GM23248 (cell line): ENCODE results near the gene RPE. TPM values are rescaled to one million over a fixed set of nuclear protein-coding genes. Genes with fewer than 3 reads are reported as not detected.

Experiments
- DNase-seq: peaks from one replicate; pipeline ENCODE4 v3.0.0-alpha.2; 2015
- H2AFZ ChIP-seq: fragments of 200-600 bp; sonication (generic); 2 replicates; pipeline ENCODE4 v1.6.1; 2016; ENCODE audit warnings: antibody characterized with exemption
- H3F3A ChIP-seq: fragments of 200-600 bp; sonication (generic); 2 replicates; pipeline ENCODE4 v1.6.1; 2016; ENCODE audit warnings: mild to moderate bottlenecking, antibody characterized with exemption, mixed run types; ENCODE audit not compliant: insufficient read depth
- H3K27ac ChIP-seq: fragments of 200-600 bp; sonication (generic); 2 replicates; pipeline ENCODE4 v1.5.1; 2016; ENCODE audit warnings: mild to moderate bottlenecking
- H3K27me3 ChIP-seq: fragments of 200-600 bp; sonication (generic); replicated peaks from 2 replicates; pipeline ENCODE4 v1.6.1; 2016; ENCODE audit warnings: mild to moderate bottlenecking; ENCODE audit not compliant: insufficient read depth
- H3K36me3 ChIP-seq: fragments of 200-600 bp; sonication (generic); 2 replicates; pipeline ENCODE4 v1.6.1; 2016; ENCODE audit warnings: low read depth, mild to moderate bottlenecking
- H3K4me1 ChIP-seq: fragments of 200-600 bp; sonication (generic); 2 replicates; pipeline ENCODE4 v1.6.1; 2016; ENCODE audit warnings: mild to moderate bottlenecking; ENCODE audit not compliant: insufficient read depth
- H3K4me2 ChIP-seq: fragments of 200-600 bp; sonication (generic); one replicate; pipeline ENCODE4 v1.6.1; 2016; ENCODE audit warnings: mild to moderate bottlenecking; ENCODE audit not compliant: unreplicated experiment
- H3K4me3 ChIP-seq: fragments of 200-600 bp; sonication (generic); 2 replicates; pipeline ENCODE4 v1.5.1; 2016; ENCODE audit warnings: mild to moderate bottlenecking
- H3K79me2 ChIP-seq: fragments of 200-600 bp; sonication (generic); 2 replicates; pipeline ENCODE4 v1.6.1; 2016; ENCODE audit warnings: mild to moderate bottlenecking; ENCODE audit not compliant: insufficient read depth
- H3K9ac ChIP-seq: fragments of 200-600 bp; sonication (generic); 2 replicates; pipeline ENCODE4 v1.6.1; 2016; ENCODE audit warnings: mild to moderate bottlenecking
- H3K9me2 ChIP-seq: fragments of 200-600 bp; sonication (generic); 2 replicates; pipeline ENCODE4 v1.6.1; 2016; ENCODE audit warnings: mixed run types, mild to moderate bottlenecking, moderate library complexity; ENCODE audit not compliant: insufficient read depth
- H3K9me3 ChIP-seq: fragments of 200-600 bp; sonication (generic); one replicate; pipeline ENCODE4 v1.6.1; 2017; ENCODE audit warnings: low read depth
- H4K20me1 ChIP-seq: fragments of 200-600 bp; sonication (generic); 2 replicates; pipeline ENCODE4 v1.6.0; 2016; ENCODE audit not compliant: insufficient read depth
- EZH2 ChIP-seq: fragments of 200-600 bp; sonication (generic); IDR thresholded peaks from 2 replicates; pipeline ENCODE4 v1.6.1; 2018; ENCODE audit warnings: antibody characterized with exemption, mild to moderate bottlenecking; ENCODE audit not compliant: insufficient read depth, poor library complexity, severe bottlenecking
- EZH2phosphoT487 ChIP-seq: fragments of 200-600 bp; sonication (generic); IDR thresholded peaks from 2 replicates; pipeline ENCODE4 v1.6.1; 2018; ENCODE audit warnings: antibody characterized with exemption, moderate library complexity, mild to moderate bottlenecking, low read depth; ENCODE audit not compliant: insufficient read depth
- WGBS, 2 experiments: methylation state at CpG; one replicate each; pipeline ENCODE4 v1.1.6; 2015 to 2017; ENCODE audit warnings: low lambda C conversion rate in 2 of 2, low coverage in 1 of 2; ENCODE audit errors: missing lambda C conversion rate in 2 of 2; 5-methylcytosine and 5-hydroxymethylcytosine counted together
- in situ Hi-C: fragments of 300-500 bp; cut with MboI; formaldehyde crosslinking; loops from 2 replicates; pipeline ENCODE4 v1.15.0; 2020
- polyA plus RNA-seq: library from polyadenylated mRNA; unstranded; fragments of >200 nt; fragmentation: Nextera tagmentation; extraction: Ambion mirVana; gene quantifications from 2 replicates; pipeline ENCODE4 v1.2.1, GENCODE V29; 2016
- total RNA-seq: library from RNA; depleted of rRNA; stranded (reverse); fragments of >200 nt; shearing (Covaris generic); gene quantifications from 2 replicates; pipeline ENCODE4 v1.2.3, GENCODE V29; 2014

RPE gene
- total and polyA plus RNA-seq, 2 experiments from 2014 or later: 51.4 to 100.0 TPM

DNA sequence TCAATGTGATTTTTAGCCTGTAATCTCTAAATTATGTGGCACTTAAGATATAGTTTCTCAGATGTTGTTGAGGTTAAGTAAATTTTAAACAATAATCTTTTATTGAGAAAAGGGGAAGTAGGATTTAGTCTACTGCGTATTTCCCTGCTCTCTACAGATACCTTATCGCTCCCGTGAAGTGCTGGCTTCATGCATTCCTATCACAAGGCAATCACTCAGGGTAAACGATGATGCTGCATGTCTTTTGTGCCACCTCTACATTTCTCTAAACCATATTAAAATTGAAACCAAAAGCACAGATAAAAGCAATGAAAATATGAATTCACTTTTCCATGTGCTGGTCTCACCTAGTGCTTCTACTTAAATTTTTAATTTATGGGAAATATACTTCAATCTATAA, 14.4 kb upstream of the RPE start:
- no peak for DNase-seq
- 52 to 53% methylated on average over 4 of the region's 4 CpGs for WGBS, 2 experiments
- in situ Hi-C loops: no loop called here

DNA sequence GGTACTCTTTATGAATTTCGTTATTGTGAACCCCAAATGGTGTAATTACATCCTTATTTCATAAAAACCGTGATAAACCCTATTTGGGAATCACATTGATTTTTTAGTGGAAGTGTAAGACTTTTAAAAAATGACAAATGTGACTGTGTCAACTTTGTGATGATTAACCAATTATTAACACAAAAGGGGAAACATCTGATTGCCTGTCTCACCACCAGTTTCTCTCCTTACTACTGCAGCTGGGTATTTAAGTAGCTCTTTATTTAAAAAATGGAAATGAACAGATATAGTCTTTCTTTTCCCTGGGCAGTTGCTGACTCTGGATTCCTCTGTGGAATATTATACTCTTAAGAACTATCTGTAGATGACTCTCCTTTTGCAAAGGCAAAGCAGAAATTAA, 11.6 kb upstream of the RPE start:
- no peak overlapping the region for H3K4me3 ChIP-seq
- H3K9ac ChIP-seq: no peak overlapping the region
- no peaks in the 10 kb centered on the region for H3K36me3 ChIP-seq
- TF ChIP-seq EZH2phosphoT487 (no peak), EZH2 (no peak)
- H3K79me2 ChIP-seq: no peaks in the 10 kb centered on the region
- WGBS, 2 experiments: 46 to 51% methylated on average over 2 of the region's 2 CpGs
- H3K4me1 ChIP-seq: no peaks in the 10 kb centered on the region
- in situ Hi-C loops: no loop called here
- H3F3A ChIP-seq: no peaks in the 10 kb centered on the region
- no peaks in the 10 kb centered on the region for H3K9me3 ChIP-seq
- no peaks in the 10 kb centered on the region for H3K9me2 ChIP-seq
- no peak overlapping the region for H3K27ac ChIP-seq
- no peak for DNase-seq
- no peaks in the 10 kb centered on the region for H4K20me1 ChIP-seq
- H2AFZ ChIP-seq: no peak overlapping the region
- no peak overlapping the region for H3K4me2 ChIP-seq
- no peaks in the 10 kb centered on the region for H3K27me3 ChIP-seq

More for the DNA sequence above, 14.4 kb upstream of the RPE start:
- TF ChIP-seq EZH2phosphoT487: no peak
- TF ChIP-seq EZH2: no peak
- H2AFZ ChIP-seq: no peak overlapping the region
- no peaks in the 10 kb centered on the region for H3K27me3 ChIP-seq
- no peaks in the 10 kb centered on the region for H3K79me2 ChIP-seq
- no peak overlapping the region for H3K9ac ChIP-seq
- H4K20me1 ChIP-seq: no peaks in the 10 kb centered on the region
- H3K9me2 ChIP-seq: no peaks in the 10 kb centered on the region
- H3K27ac ChIP-seq: no peak overlapping the region
- no peaks in the 10 kb centered on the region for H3K9me3 ChIP-seq
- H3K36me3 ChIP-seq: no peaks in the 10 kb centered on the region
- no peaks in the 10 kb centered on the region for H3F3A ChIP-seq
- no peak overlapping the region for H3K4me2 ChIP-seq
- H3K4me1 ChIP-seq: no peaks in the 10 kb centered on the region
- no peak overlapping the region for H3K4me3 ChIP-seq

DNA sequence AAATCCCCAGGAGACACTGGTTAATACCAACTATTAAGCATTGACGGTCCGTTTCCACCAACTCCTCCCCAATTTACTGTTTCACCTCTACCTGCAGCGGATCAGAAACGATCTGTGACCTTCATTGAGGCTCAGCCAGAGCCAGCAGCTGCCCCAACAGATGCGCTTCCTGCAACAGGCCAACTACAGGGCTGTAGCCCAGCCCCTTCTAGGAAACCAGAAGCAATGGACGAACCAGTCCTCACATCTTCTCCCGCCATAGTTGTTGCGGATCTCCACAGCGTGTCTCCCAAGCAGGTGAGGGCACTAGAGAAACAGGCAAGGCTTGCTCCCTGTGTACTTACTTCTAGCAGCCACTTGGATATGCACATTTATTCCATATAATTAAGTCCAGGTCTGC, 8.5 kb upstream of the RPE start:
- no peaks in the 10 kb centered on the region for H3K9me2 ChIP-seq
- H3K36me3 ChIP-seq: no peaks in the 10 kb centered on the region
- no peak overlapping the region for H3K4me3 ChIP-seq
- in situ Hi-C loops: no loop called here
- H4K20me1 ChIP-seq: no peaks in the 10 kb centered on the region
- no peak overlapping the region for H3K27ac ChIP-seq
- 75 to 77% methylated on average over 9 of the region's 9 CpGs for WGBS, 2 experiments
- no peak for DNase-seq
- no peak overlapping the region for H3K4me2 ChIP-seq
- no peaks in the 10 kb centered on the region for H3K4me1 ChIP-seq
- no peak overlapping the region for H2AFZ ChIP-seq
- no peaks in the 10 kb centered on the region for H3K79me2 ChIP-seq
- TF ChIP-seq EZH2phosphoT487 (no peak), EZH2 (no peak)
- no peaks in the 10 kb centered on the region for H3F3A ChIP-seq
- H3K27me3 ChIP-seq: no peaks in the 10 kb centered on the region
- H3K9me3 ChIP-seq: no peaks in the 10 kb centered on the region
- no peak overlapping the region for H3K9ac ChIP-seq

- Histone ChIP-seq H3K4me1 (peaks cover 7% of the 10 kb centered on the region), H3F3A (peaks cover 3% of the 10 kb centered on the region; the same call in 1 of the 2 replicates), H4K20me1 (no peaks in the 10 kb centered on the region), H3K27ac (no peak overlapping the region), H3K4me3 (no peak overlapping the region), H2AFZ (peak overlapping the region; percentile 9; the same call in 1 of the 2 replicates), H3K79me2 (peaks cover 12% of the 10 kb centered on the region), H3K9me2 (no peaks in the 10 kb centered on the region), H3K4me2 (no peak overlapping the region), H3K9ac (no peak overlapping the region), H3K36me3 (no peaks in the 10 kb centered on the region), H3K27me3 (no peaks in the 10 kb centered on the region), H3K9me3 (no peaks in the 10 kb centered on the region)
- DNase-seq: no peak
- 5 to 9% methylated on average over 1 of the region's 1 CpG for WGBS, 2 experiments
- in situ Hi-C loops: no loop called here
- TF ChIP-seq EZH2: no peak
- no peak for TF ChIP-seq EZH2phosphoT487
Measured at GRCh38 chr2:209998596-209998995, 3.8 kb upstream of the RPE start.
